ENCODE measurements around the gene CYP2R1. TPM values are rescaled to one million over a fixed set of nuclear protein-coding genes. Genes with fewer than 3 reads are reported as not detected.

The CYP2R1 gene
- total RNA-seq, 1 donor from 2014 or later = 38.7 TPM

- FAIRE-seq (no peak), DNase-seq (ENCODE audit: low spot score in 2 of 2) (no peak)
Observed at GRCh38 chr11:14835496-14836492, 56.2 kb downstream of the CYP2R1 start.

Small RNAs within 50 kb of the gene (small RNA-seq; reads per million reads assigned to genes)
- not detected for gene CALCP

Other genes starting within 250 kb of the CYP2R1 start
- 20.4 TPM for gene PDE3B, start 248.4 kb downstream of the CYP2R1 start, total RNA-seq
- not detected for gene CALCA, start 80.1 kb upstream of the CYP2R1 start, total RNA-seq
- gene CALCB, start 181.4 kb upstream of the CYP2R1 start, total RNA-seq = under 0.01 TPM
- 0.41 TPM for gene INSC, start 222.7 kb upstream of the CYP2R1 start, total RNA-seq